DMS53 treated with DMSO at 0.1 percent for 48 hours (cell line): ENCODE data around the gene DMRT1.
A peak's percentile ranks its signal among the peaks of the same experiment; 100 is the strongest.

Experiments
- DNase-seq: peaks from one replicate; lab custom pipeline; 2025; ENCODE audit not compliant: unreplicated experiment; lab: John Stamatoyannopoulos, UW

The DMRT1 gene

GRCh38 chr9:920927-921326 is 79.4 kb downstream of the DMRT1 start:
- no peak for DNase-seq

- DNase-seq = no peak
Measured at GRCh38 chr9:922171-922570, 80.7 kb downstream of the DMRT1 start.

GRCh38 chr9:922731-923130 is 81.2 kb downstream of the DMRT1 start:
- DNase-seq = no peak

- DNase-seq = no peak
Measured at GRCh38 chr9:926976-927375, 85.5 kb downstream of the DMRT1 start.

- DNase-seq = peak; percentile 1
Measured at GRCh38 chr9:928363-929042, 87.0 kb downstream of the DMRT1 start.

GRCh38 chr9:929719-930118 is 88.2 kb downstream of the DMRT1 start:
- DNase-seq = no peak

GRCh38 chr9:933356-933755 is 91.9 kb downstream of the DMRT1 start:
- DNase-seq = no peak

GRCh38 chr9:935348-935965 is 94.0 kb downstream of the DMRT1 start:
- peak; percentile 6 for DNase-seq

- peak; percentile 76 for DNase-seq
Measured at GRCh38 chr9:942805-943580, 101.5 kb downstream of the DMRT1 start.

- DNase-seq = no peak
Measured at GRCh38 chr9:947985-948384, 106.5 kb downstream of the DMRT1 start.

- DNase-seq = no peak
Measured at GRCh38 chr9:948497-948896, 107.0 kb downstream of the DMRT1 start.

GRCh38 chr9:950139-950538 is 108.6 kb downstream of the DMRT1 start:
- DNase-seq = no peak

GRCh38 chr9:952546-952945 is 111.0 kb downstream of the DMRT1 start:
- no peak for DNase-seq

- no peak for DNase-seq
Measured at GRCh38 chr9:959105-959504, 117.6 kb downstream of the DMRT1 start.

GRCh38 chr9:959914-960313 is 118.4 kb downstream of the DMRT1 start:
- DNase-seq = peak; percentile 3

- DNase-seq = no peak
Measured at GRCh38 chr9:962023-962422, 120.5 kb downstream of the DMRT1 start.

GRCh38 chr9:965497-965896 is 124.0 kb downstream of the DMRT1 start:
- no peak for DNase-seq

- DNase-seq = no peak
Measured at GRCh38 chr9:966870-967269, 125.4 kb downstream of the DMRT1 start.

GRCh38 chr9:967436-967835 is 125.9 kb downstream of the DMRT1 start:
- no peak for DNase-seq

GRCh38 chr9:967903-968641 is 126.6 kb downstream of the DMRT1 start:
- no peak for DNase-seq

GRCh38 chr9:969310-970150 is 128.0 kb downstream of the DMRT1 start:
- DNase-seq = no peak
